Gastroesophageal sphincter (tissue), 3 donors: Measurements from ENCODE around the gene CGGBP1.

Source experiments
- CTCF ChIP-seq, 4 experiments: fragments of 200-600 bp in 2 of 4; fragments of 450-650 bp in 2 of 4; sonication (generic) in 1 of 4; IDR thresholded peaks; one replicate each; pipeline ENCODE4 v1.5.1; 2017 to 2019; ENCODE audit warnings: antibody characterized with exemption in 4 of 4, mild to moderate bottlenecking in 2 of 4, moderate library complexity in 2 of 4
- POLR2AphosphoS5 ChIP-seq: sonication (generic); formaldehyde crosslinking; IDR thresholded peaks from one replicate; pipeline ENCODE4 v1.6.1; 2017; ENCODE audit warnings: antibody characterized with exemption

- no peak for TF ChIP-seq POLR2AphosphoS5
- peak; percentile 53 to 70 (median 61) for TF ChIP-seq CTCF (IDR thresholded peaks at IDR 0.05)
Observed at GRCh38 chr3:88003115-88003755, 55.6 kb downstream of the CGGBP1 start.
